ENCODE results near the gene SDC3. TPM values are rescaled to one million over a fixed set of nuclear protein-coding genes. Genes with fewer than 3 reads are reported as not detected.
"Not testable (repeated sequence)": the region's sequence is repeated elsewhere in the genome, so short reads cannot be mapped to it uniquely, and the experiment has no call there.

Gene SDC3, protein sequence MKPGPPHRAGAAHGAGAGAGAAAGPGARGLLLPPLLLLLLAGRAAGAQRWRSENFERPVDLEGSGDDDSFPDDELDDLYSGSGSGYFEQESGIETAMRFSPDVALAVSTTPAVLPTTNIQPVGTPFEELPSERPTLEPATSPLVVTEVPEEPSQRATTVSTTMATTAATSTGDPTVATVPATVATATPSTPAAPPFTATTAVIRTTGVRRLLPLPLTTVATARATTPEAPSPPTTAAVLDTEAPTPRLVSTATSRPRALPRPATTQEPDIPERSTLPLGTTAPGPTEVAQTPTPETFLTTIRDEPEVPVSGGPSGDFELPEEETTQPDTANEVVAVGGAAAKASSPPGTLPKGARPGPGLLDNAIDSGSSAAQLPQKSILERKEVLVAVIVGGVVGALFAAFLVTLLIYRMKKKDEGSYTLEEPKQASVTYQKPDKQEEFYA
- not detected for total RNA-seq

DNA sequence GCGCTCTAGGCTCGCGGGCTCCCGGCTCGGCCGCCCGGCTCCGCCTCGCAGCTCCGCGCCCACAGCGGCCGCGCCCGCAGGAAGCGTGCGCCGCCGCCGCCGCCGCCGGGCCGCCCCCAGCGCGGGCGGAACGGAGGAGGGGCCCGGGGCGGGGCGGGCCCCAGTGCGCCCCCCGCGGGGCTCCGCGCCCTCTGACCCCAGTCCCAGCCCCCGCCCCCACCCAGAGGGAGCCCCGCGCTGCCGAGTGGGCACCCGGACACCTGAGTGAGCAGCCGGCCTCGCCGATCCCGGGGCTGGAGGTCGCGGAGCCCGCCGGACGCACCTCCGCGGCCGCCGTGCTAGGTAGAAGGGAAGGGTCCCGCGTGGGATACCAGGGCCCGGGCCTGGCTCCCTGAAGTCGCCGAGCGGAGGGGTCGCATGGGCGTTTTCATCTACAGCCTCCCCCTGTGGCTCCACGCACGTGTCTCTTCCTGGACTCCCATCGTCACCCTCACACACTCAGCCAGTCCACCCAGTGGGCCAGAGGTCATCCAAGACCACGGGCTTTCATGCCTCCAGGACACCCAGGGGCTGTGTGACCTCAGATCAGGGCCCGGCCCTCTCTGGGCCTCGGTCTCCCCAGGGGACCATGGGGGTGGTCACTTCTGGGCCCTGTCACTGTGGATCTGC lies at the start of gene SDC3:
TSS of gene SDC3 (minus strand) at position 63 of the 669 bp plus-strand sequence. CDS start 172 bp downstream, outside the sequence.
- POLR2A ChIA-PET = no interaction called here
- peaks cover 51% of the 10 kb centered on the region for H3K27me3 Mint-ChIP-seq

GRCh38 chr1:30957560-30958222 lies 49.1 kb upstream of the SDC3 start:
- no peaks in the 10 kb centered on the region for H3K9me3 Mint-ChIP-seq

More for the DNA sequence above, at the start of gene SDC3:
- Mint-ChIP-seq H3K36me3 (ENCODE audit: low read depth) (no peaks in the 10 kb centered on the region), H3K4me3 (peak within 1 kb of the TSS; percentile 64), H3K9me3 (no peaks in the 10 kb centered on the region), H3K4me1 (peaks cover 21% of the 10 kb centered on the region), H3K27ac (no peak within 1 kb of the TSS)
- no peak for DNase-seq
- CTCF ChIA-PET = interaction anchor here (0.9 to 9.6 kb wide), 3 partner anchors 107 to 190 kb away, joined by 3 to 110 read pairs (median 21); no protein-coding TSS in a partner anchor

GRCh38 chr1:30955448-30956015 lies 47.0 kb upstream of the SDC3 start:
- Mint-ChIP-seq H3K9me3 (no peaks in the 10 kb centered on the region), H3K36me3 (ENCODE audit: low read depth) (peaks cover 77% of the 10 kb centered on the region), H3K4me1 (peaks cover 21% of the 10 kb centered on the region), H3K27ac (no peak overlapping the region), H3K27me3 (no peaks in the 10 kb centered on the region), H3K4me3 (no peak overlapping the region)
- DNase-seq = no peak
- CTCF ChIA-PET = interaction anchor here (0.7 kb wide), 1 partner anchor 66 kb away, joined by 3 read pairs; no protein-coding TSS in a partner anchor
- POLR2A ChIA-PET = no interaction called here

More at GRCh38 chr1:30957560-30958222, 49.1 kb upstream of the SDC3 start:
- ChIA-PET POLR2A (no interaction called here), CTCF (no interaction called here)
- no peak overlapping the region for H3K4me3 Mint-ChIP-seq
- H3K27me3 Mint-ChIP-seq = no peaks in the 10 kb centered on the region
- H3K36me3 Mint-ChIP-seq (ENCODE audit: low read depth) = peaks cover 68% of the 10 kb centered on the region
- DNase-seq = no peak
- peak overlapping the region; percentile 23 for H3K27ac Mint-ChIP-seq
- peaks cover 17% of the 10 kb centered on the region for H3K4me1 Mint-ChIP-seq

GRCh38 chr1:30953685-30954084 lies 45.1 kb upstream of the SDC3 start:
- CTCF ChIA-PET = no interaction called here
- no peaks in the 10 kb centered on the region for H3K9me3 Mint-ChIP-seq
- POLR2A ChIA-PET = no interaction called here
- H3K36me3 Mint-ChIP-seq (ENCODE audit: low read depth) = peaks cover 78% of the 10 kb centered on the region
- no peak overlapping the region for H3K27ac Mint-ChIP-seq
- no peak overlapping the region for H3K4me3 Mint-ChIP-seq
- H3K4me1 Mint-ChIP-seq = peaks cover 15% of the 10 kb centered on the region
- no peaks in the 10 kb centered on the region for H3K27me3 Mint-ChIP-seq
- DNase-seq = no peak

DNA sequence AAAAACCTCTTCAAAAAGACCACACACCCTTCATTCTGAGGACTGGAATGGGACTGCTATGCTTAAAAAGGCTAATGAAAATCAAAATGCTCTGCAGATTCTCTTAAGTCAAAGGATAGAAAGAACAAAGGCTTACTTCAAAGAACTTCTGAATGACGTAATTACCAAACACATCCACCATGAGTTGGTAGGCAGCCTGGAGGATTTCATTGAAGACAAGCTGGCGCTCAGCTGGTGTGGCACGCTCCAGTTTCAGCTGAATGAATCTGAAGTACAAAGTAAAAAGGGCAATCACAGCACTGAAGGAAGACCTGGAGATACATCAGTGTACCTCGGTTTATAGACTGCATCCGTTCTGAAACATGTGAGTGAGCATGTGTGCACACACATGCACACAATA lies 43.5 kb upstream of the SDC3 start:
- CTCF ChIA-PET = no interaction called here
- no peak for DNase-seq
- Mint-ChIP-seq H3K36me3 (ENCODE audit: low read depth) (peaks cover 74% of the 10 kb centered on the region), H3K27me3 (no peaks in the 10 kb centered on the region), H3K27ac (no peak overlapping the region), H3K4me3 (no peak overlapping the region), H3K4me1 (peaks cover 7% of the 10 kb centered on the region), H3K9me3 (no peaks in the 10 kb centered on the region)
- POLR2A ChIA-PET = interaction anchor here (0.6 kb wide), 1 partner anchor 410 kb away, joined by 3 read pairs; no protein-coding TSS in a partner anchor

DNA sequence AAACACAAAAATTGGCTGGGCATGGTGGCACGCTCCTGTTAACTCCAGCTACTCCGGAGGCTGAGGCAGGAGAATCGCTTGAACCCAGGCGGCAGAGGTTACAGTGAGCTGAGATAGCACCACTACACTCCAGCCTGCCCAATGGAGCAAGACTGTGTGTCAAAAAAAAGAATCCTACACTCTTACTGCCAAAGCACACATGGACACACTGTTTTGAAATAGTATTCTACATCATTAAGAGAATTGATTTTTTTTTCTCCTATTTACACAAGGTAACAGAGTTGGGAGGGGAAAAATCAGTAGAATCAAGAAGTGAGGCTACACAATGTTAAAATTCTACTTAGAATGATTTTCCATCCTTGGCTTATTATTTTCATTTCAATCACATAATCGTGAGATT lies 42.1 kb upstream of the SDC3 start:
- CTCF ChIA-PET = no interaction called here
- Mint-ChIP-seq H3K27ac (no peak overlapping the region), H3K9me3 (no peaks in the 10 kb centered on the region), H3K4me3 (no peak overlapping the region), H3K36me3 (ENCODE audit: low read depth) (peaks cover 70% of the 10 kb centered on the region), H3K27me3 (no peaks in the 10 kb centered on the region), H3K4me1 (peaks cover 7% of the 10 kb centered on the region)
- DNase-seq = no peak
- POLR2A ChIA-PET = no interaction called here

GRCh38 chr1:30950053-30950452 lies 41.5 kb upstream of the SDC3 start:
- ChIA-PET POLR2A (no interaction called here), CTCF (no interaction called here)
- Mint-ChIP-seq H3K4me1 (peaks cover 7% of the 10 kb centered on the region), H3K27me3 (no peaks in the 10 kb centered on the region), H3K4me3 (no peak overlapping the region), H3K27ac (no peak overlapping the region), H3K36me3 (ENCODE audit: low read depth) (peaks cover 74% of the 10 kb centered on the region), H3K9me3 (no peaks in the 10 kb centered on the region)
- no peak for DNase-seq

DNA sequence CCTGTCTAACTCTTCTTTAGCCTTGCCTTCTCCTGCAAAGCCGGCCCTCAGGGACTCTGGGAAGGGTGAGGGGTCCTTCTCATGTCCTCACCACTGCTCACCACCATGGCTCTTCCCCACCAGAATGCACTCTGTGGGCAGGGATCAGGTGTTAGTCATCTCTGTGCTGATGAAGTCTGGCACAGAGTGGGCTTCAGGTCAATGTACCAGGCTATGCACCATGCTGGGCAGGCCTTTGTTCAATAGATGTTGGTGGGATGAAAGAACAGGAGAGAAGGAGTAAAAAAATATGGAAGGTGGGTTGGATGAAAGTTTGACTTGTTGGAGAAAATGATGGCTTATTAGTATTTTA lies 40.9 kb upstream of the SDC3 start:
- H3K4me1 Mint-ChIP-seq, DNase-seq, H3K27ac Mint-ChIP-seq, CTCF ChIA-PET, POLR2A ChIA-PET, H3K9me3 Mint-ChIP-seq, H3K4me3 Mint-ChIP-seq, H3K27me3 Mint-ChIP-seq: not testable (repeated sequence)
- peaks cover 75% of the 10 kb centered on the region for H3K36me3 Mint-ChIP-seq (ENCODE audit: low read depth)

DNA sequence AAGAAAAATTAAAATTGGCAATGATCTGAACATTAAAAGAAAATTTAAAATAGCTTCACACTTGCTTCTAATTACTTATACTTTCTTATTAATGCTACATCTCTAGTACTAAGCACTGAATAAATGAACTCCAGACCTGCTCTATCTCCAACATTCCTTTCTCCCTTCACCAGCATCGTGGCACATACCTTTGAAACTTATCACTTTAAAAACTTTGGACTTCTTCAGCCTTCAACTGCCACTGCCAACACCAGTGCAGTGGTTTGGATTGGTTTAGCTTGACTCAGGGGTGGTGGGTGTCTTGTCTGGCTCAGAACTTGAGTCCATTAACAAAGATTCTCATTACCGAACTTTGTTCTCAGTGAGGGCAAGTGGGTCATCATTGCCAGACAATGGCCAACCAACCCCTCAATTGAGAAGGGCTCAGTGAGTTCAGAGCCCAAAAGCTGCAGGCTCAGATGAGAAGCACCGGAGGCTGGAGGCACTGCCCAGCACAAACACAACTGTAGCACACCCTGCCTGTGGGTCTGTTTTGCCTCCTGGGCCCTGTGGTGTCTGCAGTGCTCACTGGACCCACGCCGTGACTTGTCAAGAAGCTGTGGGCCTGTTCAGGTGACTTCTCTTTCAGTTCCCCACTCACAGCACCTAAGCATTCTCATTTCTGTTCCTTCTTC lies 40.4 kb upstream of the SDC3 start:
- H3K4me1 Mint-ChIP-seq, DNase-seq, H3K4me3 Mint-ChIP-seq, H3K27ac Mint-ChIP-seq, H3K27me3 Mint-ChIP-seq, H3K9me3 Mint-ChIP-seq, CTCF ChIA-PET, POLR2A ChIA-PET: not testable (repeated sequence)
- peaks cover 76% of the 10 kb centered on the region for H3K36me3 Mint-ChIP-seq (ENCODE audit: low read depth)

DNA sequence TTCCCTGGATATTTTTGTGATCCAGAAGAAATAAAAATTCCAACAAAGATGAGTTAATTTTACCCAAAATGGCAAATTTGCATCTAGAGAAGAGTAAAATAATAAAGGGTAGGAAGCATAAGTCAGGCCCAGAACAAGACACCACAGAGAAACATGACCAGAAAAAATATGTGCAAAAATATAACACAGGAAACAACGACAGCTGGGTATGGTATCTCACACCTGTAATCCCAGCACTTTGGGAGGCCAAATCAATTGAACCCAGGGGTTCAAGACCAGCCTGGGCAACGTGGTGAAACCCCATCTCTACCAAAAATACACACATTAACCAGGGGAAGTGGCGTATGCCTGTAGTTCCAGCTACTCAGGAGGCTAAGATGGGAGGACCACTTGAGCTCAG lies 39.7 kb upstream of the SDC3 start:
- ChIA-PET CTCF (no interaction called here), POLR2A (no interaction called here)
- H3K27ac Mint-ChIP-seq = no peak overlapping the region
- H3K4me1 Mint-ChIP-seq = peaks cover 7% of the 10 kb centered on the region
- H3K27me3 Mint-ChIP-seq = no peaks in the 10 kb centered on the region
- no peak overlapping the region for H3K4me3 Mint-ChIP-seq
- H3K9me3 Mint-ChIP-seq = no peaks in the 10 kb centered on the region
- H3K36me3 Mint-ChIP-seq (ENCODE audit: low read depth) = peaks cover 75% of the 10 kb centered on the region
- DNase-seq = no peak

DNA sequence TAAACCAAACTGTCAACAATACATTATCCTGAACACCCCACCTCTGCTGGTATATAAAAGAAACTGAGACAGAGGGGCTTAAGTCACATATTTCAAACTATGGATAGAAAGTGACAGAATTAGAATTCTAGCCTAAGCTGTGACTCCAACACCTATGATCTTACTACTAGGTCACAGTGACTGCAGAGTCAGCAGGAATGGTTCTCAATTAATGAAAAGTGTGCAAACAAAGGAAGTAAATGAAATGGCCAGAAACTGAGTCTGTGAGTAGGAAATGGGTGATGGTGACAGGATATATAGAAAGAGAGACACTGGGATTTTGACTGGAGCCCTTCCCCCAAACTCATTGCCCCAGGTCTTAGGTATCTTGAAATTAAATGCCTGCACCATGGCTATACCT lies 38.7 kb upstream of the SDC3 start:
- no peaks in the 10 kb centered on the region for H3K27me3 Mint-ChIP-seq
- H3K9me3 Mint-ChIP-seq = no peaks in the 10 kb centered on the region
- H3K27ac Mint-ChIP-seq = no peak overlapping the region
- no peak for DNase-seq
- peaks cover 73% of the 10 kb centered on the region for H3K36me3 Mint-ChIP-seq (ENCODE audit: low read depth)
- no peak overlapping the region for H3K4me3 Mint-ChIP-seq
- peaks cover 1% of the 10 kb centered on the region for H3K4me1 Mint-ChIP-seq
- ChIA-PET POLR2A (no interaction called here), CTCF (no interaction called here)

DNA sequence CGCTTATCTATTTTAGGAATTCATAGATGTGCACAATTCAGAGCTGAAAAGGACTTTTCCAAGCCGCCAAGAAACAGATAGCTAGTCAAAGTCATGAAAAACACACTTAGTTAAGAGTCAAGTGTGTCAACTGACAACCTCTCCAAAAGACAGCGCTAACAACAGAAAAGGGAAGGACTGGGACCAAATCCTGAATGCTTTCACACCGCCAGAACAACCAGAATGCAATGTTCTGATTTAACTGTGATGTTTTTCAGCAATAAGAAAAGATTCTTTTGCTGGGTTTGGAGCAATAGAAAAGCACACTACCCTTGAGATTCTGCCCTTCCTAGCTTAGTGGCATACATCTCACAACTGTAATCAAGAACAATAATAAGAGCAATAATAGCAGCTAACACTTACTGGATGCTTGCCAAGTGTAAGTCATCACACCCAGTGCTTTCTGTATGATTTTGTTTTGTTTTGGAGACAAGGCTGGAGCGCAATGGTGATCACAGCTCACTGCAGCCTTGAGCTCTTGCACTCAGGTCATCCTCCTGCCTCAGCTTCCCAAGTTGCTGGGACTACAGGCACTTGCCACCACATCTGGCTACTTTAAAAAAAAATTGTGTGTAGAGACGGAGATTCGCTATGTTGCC lies 33.9 kb upstream of the SDC3 start:
- ChIA-PET CTCF (interaction anchor here (1.1 to 1.7 kb wide), 2 partner anchors 14 to 224 kb away, joined by 4 to 5 read pairs; no protein-coding TSS in a partner anchor), POLR2A (no interaction called here)
- DNase-seq = no peak
- Mint-ChIP-seq H3K4me3 (no peak overlapping the region), H3K4me1 (no peaks in the 10 kb centered on the region), H3K9me3 (no peaks in the 10 kb centered on the region), H3K27ac (no peak overlapping the region), H3K27me3 (no peaks in the 10 kb centered on the region), H3K36me3 (ENCODE audit: low read depth) (peaks cover 55% of the 10 kb centered on the region)

Measured in activated CD4-positive, alpha-beta memory T cell treated with anti-CD3 and anti-CD28 coated beads, Interleukin-2, amount 10 ng/mL, durations not matched to agents 7 days and 5 days (primary cell).